ENCODE results near the gene SEZ6. TPM values are rescaled to one million over a fixed set of nuclear protein-coding genes. Genes with fewer than 3 reads are reported as not detected.

The SEZ6 gene
- polyA plus RNA-seq, 3 donors: 0.17 to 0.33 (median 0.18) TPM

GRCh38 chr17:29022074-29022473, 16.2 kb upstream of the SEZ6 start:
- peak overlapping the region in 1 of 7 donors; percentile 81 for H3K27ac Mint-ChIP-seq

GRCh38 chr17:29021226-29021625, 15.4 kb upstream of the SEZ6 start:
- Mint-ChIP-seq H3K27ac (peak overlapping the region in 1 of 7 donors; percentile 26), H3K27me3 (ENCODE audit: low read depth in 3 of 3) (peaks cover 38 to 70% (median 43%) of the 10 kb centered on the region in 3 donors), H3K9me3 (peaks cover 0 to 2% (median 0%) of the 10 kb centered on the region in 7 donors), H3K4me1 (peaks cover 11% of the 10 kb centered on the region), H3K36me3 (no peaks in the 10 kb centered on the region), H3K4me3 (peak overlapping the region in 1 of 2 donors; percentile 9)
- WGBS (ENCODE audit: insufficient coverage): 39% methylated on average over 7 of the region's 7 CpGs
- no peak for DNase-seq
- TF ChIP-seq CTCF (IDR thresholded peaks at IDR 0.05): no peak
- intact Hi-C loops (cut with micrococcal nuclease): no loop called here
- Histone ChIP-seq H3K27ac (ENCODE audit: low read depth in 1 of 2, low read length in 2 of 2) (no peak overlapping the region), H3K27me3 (ENCODE audit: control insufficient read depth in 2 of 2, insufficient read depth in 2 of 2, low read length in 2 of 2) (peaks cover 20 to 60% of the 10 kb centered on the region in 2 donors), H3K4me3 (replicated peaks in 1 of 3; ENCODE audit: low read depth in 2 of 3, low read length in 3 of 3) (no peak overlapping the region), H2AFZ (ENCODE audit: insufficient read depth, low read depth, low read length, poor library complexity, severe bottlenecking) (no peak overlapping the region), H3K36me3 (replicated peaks in 1 of 2; ENCODE audit: control insufficient read depth in 1 of 2, insufficient read depth in 2 of 2, low read length in 2 of 2) (no peaks in the 10 kb centered on the region), H3K79me2 (ENCODE audit: insufficient read depth, low read length) (no peaks in the 10 kb centered on the region), H3K9ac (ENCODE audit: insufficient read depth, low read length, poor library complexity, severe bottlenecking) (no peak overlapping the region), H3K4me2 (replicated peaks; ENCODE audit: extremely low read depth, low read length, poor library complexity, severe bottlenecking) (no peak overlapping the region), H3K9me3 (replicated peaks in 1 of 2; ENCODE audit: control insufficient read depth in 1 of 2, insufficient read depth in 1 of 2, low read length in 2 of 2) (no peaks in the 10 kb centered on the region), H3K4me1 (ENCODE audit: control insufficient read depth in 1 of 2, insufficient read depth in 2 of 2, low read length in 2 of 2) (peaks cover 4 to 9% of the 10 kb centered on the region in 2 donors), H4K20me1 (ENCODE audit: insufficient read depth, low read length) (no peaks in the 10 kb centered on the region)

More at GRCh38 chr17:29022074-29022473, 16.2 kb upstream of the SEZ6 start:
- no peak for DNase-seq
- Histone ChIP-seq H3K9me3 (replicated peaks in 1 of 2; ENCODE audit: control insufficient read depth in 1 of 2, insufficient read depth in 1 of 2, low read length in 2 of 2) (no peaks in the 10 kb centered on the region), H2AFZ (ENCODE audit: insufficient read depth, low read depth, low read length, poor library complexity, severe bottlenecking) (no peak overlapping the region), H3K4me2 (replicated peaks; ENCODE audit: extremely low read depth, low read length, poor library complexity, severe bottlenecking) (no peak overlapping the region), H3K4me1 (ENCODE audit: control insufficient read depth in 1 of 2, insufficient read depth in 2 of 2, low read length in 2 of 2) (peaks cover 4 to 9% of the 10 kb centered on the region in 2 donors), H3K4me3 (replicated peaks in 1 of 3; ENCODE audit: low read depth in 2 of 3, low read length in 3 of 3) (no peak overlapping the region), H3K27me3 (ENCODE audit: control insufficient read depth in 2 of 2, insufficient read depth in 2 of 2, low read length in 2 of 2) (peaks cover 20 to 56% of the 10 kb centered on the region in 2 donors), H4K20me1 (ENCODE audit: insufficient read depth, low read length) (no peaks in the 10 kb centered on the region), H3K9ac (ENCODE audit: insufficient read depth, low read length, poor library complexity, severe bottlenecking) (no peak overlapping the region), H3K36me3 (replicated peaks in 1 of 2; ENCODE audit: control insufficient read depth in 1 of 2, insufficient read depth in 2 of 2, low read length in 2 of 2) (no peaks in the 10 kb centered on the region), H3K27ac (ENCODE audit: low read depth in 1 of 2, low read length in 2 of 2) (no peak overlapping the region), H3K79me2 (ENCODE audit: insufficient read depth, low read length) (no peaks in the 10 kb centered on the region)
- H3K4me1 Mint-ChIP-seq: peaks cover 11% of the 10 kb centered on the region
- H3K4me3 Mint-ChIP-seq: peak overlapping the region in 1 of 2 donors; percentile 1
- peaks cover 0 to 2% (median 0%) of the 10 kb centered on the region in 7 donors for H3K9me3 Mint-ChIP-seq
- 100% methylated on average over 4 of the region's 7 CpGs for whole genome bisulfite sequencing (ENCODE audit: insufficient coverage)
- intact Hi-C loops (cut with micrococcal nuclease): no loop called here
- H3K27me3 Mint-ChIP-seq (ENCODE audit: low read depth in 3 of 3): peaks cover 33 to 68% (median 43%) of the 10 kb centered on the region in 3 donors
- TF ChIP-seq CTCF (IDR thresholded peaks at IDR 0.05): no peak
- H3K36me3 Mint-ChIP-seq: no peaks in the 10 kb centered on the region

All from CD14-positive monocyte (primary cell).